ENCODE measurements around the gene CMSS1. TPM values are rescaled to one million over a fixed set of nuclear protein-coding genes. Genes with fewer than 3 reads are reported as not detected.

CMSS1 gene
- polyA plus RNA-seq, 2 of the 4 experiments (the other 2 are of a cell fraction), result 61.1 to 62.9 TPM

DNA sequence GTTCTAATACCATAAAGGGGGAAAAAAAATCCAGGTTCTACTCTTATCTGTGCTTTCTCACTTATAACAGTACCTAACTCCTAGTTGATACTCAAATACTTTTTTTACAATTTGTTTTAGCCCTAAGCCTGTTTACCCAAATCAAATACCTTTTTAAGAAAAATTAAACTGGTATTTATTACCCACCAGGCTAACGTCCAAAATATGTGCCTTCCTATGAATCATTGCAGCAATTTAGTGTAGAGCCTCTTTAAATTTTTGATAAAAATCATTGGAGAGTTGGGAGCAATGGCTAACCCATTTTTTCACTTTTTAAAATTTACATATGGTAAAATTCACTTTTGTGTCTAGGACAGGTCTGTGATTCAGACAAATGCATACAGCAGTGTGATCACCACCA lies 268.7 kb downstream of the CMSS1 start:
- POLR2A ChIA-PET, result no interaction called here
- H3K9me3 ChIP-seq, result no peaks in the 10 kb centered on the region
- TF ChIP-seq CHD4 (IDR thresholded peaks at IDR 0.05; ENCODE audit: borderline replicate concordance) (no peak), MAFK (IDR thresholded peaks at IDR 0.05; ENCODE audit: partially characterized antibody) (no peak), HOXA7 (CRISPR knock-in tag; IDR thresholded peaks at IDR 0.05) (no peak), EP300 (IDR thresholded peaks at IDR 0.05) (no peak), MAZ (IDR thresholded peaks at IDR 0.05; ENCODE audit: borderline replicate concordance, low read depth, low read length) (no peak), HEYL (CRISPR knock-in tag; IDR thresholded peaks at IDR 0.05) (no peak), PHF8 (IDR thresholded peaks at IDR 0.05; ENCODE audit: borderline replicate concordance, low read depth) (no peak), ZNF302 (CRISPR knock-in tag; IDR thresholded peaks at IDR 0.05) (no peak), RFX5 (IDR thresholded peaks at IDR 0.05) (no peak)
- TF ChIP-seq, protein P1, sequence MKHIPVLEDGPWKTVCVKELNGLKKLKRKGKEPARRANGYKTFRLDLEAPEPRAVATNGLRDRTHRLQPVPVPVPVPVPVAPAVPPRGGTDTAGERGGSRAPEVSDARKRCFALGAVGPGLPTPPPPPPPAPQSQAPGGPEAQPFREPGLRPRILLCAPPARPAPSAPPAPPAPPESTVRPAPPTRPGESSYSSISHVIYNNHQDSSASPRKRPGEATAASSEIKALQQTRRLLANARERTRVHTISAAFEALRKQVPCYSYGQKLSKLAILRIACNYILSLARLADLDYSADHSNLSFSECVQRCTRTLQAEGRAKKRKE (CRISPR knock-in tag; IDR thresholded peaks at IDR 0.05; ENCODE audit: low read depth), result no peak
- TF ChIP-seq, protein P2, sequence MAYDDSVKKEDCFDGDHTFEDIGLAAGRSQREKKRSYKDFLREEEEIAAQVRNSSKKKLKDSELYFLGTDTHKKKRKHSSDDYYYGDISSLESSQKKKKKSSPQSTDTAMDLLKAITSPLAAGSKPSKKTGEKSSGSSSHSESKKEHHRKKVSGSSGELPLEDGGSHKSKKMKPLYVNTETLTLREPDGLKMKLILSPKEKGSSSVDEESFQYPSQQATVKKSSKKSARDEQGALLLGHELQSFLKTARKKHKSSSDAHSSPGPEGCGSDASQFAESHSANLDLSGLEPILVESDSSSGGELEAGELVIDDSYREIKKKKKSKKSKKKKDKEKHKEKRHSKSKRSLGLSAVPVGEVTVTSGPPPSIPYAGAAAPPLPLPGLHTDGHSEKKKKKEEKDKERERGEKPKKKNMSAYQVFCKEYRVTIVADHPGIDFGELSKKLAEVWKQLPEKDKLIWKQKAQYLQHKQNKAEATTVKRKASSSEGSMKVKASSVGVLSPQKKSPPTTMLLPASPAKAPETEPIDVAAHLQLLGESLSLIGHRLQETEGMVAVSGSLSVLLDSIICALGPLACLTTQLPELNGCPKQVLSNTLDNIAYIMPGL (CRISPR knock-in tag; IDR thresholded peaks at IDR 0.05; ENCODE audit: borderline replicate concordance), result no peak
- CTCF ChIA-PET, result interaction anchor here (1.2 to 1.4 kb wide), 2 partner anchors 12 to 168 kb away, joined by 3 to 4 read pairs; no protein-coding TSS in a partner anchor
- H3K27ac ChIP-seq, result no peak overlapping the region
- WGBS (ENCODE audit: missing lambda C conversion rate), result 39% methylated on average over 1 of the region's 1 CpG
- peaks cover 39% of the 10 kb centered on the region for H3K4me1 ChIP-seq
- H3K4me2 ChIP-seq, result no peak overlapping the region
- no peak overlapping the region for H3K4me3 ChIP-seq
- ATAC-seq, result no peak
- no peak for DNase-seq (ENCODE audit: low read depth in 1 of 2, low spot score in 1 of 2)
- no peak for FAIRE-seq

DNA sequence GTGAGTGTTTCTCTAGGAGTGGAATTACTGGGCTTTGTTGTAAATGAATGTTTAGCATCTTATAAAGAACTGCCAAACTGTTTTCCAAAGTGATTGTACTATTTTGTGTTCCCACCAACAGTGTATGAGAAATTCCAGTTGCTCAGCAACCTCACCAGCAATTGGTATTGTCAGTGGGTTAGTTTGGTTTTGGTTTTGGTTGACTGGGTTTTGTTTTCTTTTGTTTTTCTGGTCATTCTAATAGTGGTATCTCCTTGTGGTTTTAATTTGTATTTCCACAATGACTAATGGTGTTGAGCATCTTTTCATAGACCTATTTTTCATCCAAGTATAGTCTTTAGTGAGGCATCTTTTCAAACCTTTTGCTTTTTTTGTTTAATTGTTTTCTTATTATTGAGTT lies 269.5 kb downstream of the CMSS1 start:
- H3K4me2 ChIP-seq, result no peak overlapping the region
- DNase-seq (ENCODE audit: low read depth in 1 of 2, low spot score in 1 of 2), result no peak
- ATAC-seq, result no peak
- H3K9me3 ChIP-seq, result no peaks in the 10 kb centered on the region
- ChIA-PET POLR2A (no interaction called here), CTCF (interaction anchor here (1.7 kb wide), 1 partner anchor 243 kb away, joined by 10 read pairs; no protein-coding TSS in a partner anchor)
- no peak overlapping the region for H3K4me3 ChIP-seq
- H3K4me1 ChIP-seq, result peaks cover 39% of the 10 kb centered on the region
- TF ChIP-seq, protein P3, sequence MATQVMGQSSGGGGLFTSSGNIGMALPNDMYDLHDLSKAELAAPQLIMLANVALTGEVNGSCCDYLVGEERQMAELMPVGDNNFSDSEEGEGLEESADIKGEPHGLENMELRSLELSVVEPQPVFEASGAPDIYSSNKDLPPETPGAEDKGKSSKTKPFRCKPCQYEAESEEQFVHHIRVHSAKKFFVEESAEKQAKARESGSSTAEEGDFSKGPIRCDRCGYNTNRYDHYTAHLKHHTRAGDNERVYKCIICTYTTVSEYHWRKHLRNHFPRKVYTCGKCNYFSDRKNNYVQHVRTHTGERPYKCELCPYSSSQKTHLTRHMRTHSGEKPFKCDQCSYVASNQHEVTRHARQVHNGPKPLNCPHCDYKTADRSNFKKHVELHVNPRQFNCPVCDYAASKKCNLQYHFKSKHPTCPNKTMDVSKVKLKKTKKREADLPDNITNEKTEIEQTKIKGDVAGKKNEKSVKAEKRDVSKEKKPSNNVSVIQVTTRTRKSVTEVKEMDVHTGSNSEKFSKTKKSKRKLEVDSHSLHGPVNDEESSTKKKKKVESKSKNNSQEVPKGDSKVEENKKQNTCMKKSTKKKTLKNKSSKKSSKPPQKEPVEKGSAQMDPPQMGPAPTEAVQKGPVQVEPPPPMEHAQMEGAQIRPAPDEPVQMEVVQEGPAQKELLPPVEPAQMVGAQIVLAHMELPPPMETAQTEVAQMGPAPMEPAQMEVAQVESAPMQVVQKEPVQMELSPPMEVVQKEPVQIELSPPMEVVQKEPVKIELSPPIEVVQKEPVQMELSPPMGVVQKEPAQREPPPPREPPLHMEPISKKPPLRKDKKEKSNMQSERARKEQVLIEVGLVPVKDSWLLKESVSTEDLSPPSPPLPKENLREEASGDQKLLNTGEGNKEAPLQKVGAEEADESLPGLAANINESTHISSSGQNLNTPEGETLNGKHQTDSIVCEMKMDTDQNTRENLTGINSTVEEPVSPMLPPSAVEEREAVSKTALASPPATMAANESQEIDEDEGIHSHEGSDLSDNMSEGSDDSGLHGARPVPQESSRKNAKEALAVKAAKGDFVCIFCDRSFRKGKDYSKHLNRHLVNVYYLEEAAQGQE (IDR thresholded peaks at IDR 0.05), result no peak
- TF ChIP-seq PHF8 (IDR thresholded peaks at IDR 0.05; ENCODE audit: borderline replicate concordance, low read depth) (no peak), TFCP2L1 (CRISPR knock-in tag; IDR thresholded peaks at IDR 0.05) (no peak), NR3C1 (IDR thresholded peaks at IDR 0.05) (no peak), KDM5A (IDR thresholded peaks at IDR 0.05) (no peak), ZFP36 (IDR thresholded peaks at IDR 0.05; ENCODE audit: borderline replicate concordance, partially characterized antibody) (no peak), CEBPB (IDR thresholded peaks at IDR 0.05) (no peak), HOXB5 (CRISPR knock-in tag; IDR thresholded peaks at IDR 0.05) (no peak), FOSB (CRISPR knock-in tag; IDR thresholded peaks at IDR 0.05) (no peak), NFE2L2 (conservative IDR thresholded peaks at IDR 0.05; ENCODE audit: low read length) (no peak), RCOR1 (IDR thresholded peaks at IDR 0.05; ENCODE audit: low read depth, low read length) (no peak)
- TF ChIP-seq, protein P4, sequence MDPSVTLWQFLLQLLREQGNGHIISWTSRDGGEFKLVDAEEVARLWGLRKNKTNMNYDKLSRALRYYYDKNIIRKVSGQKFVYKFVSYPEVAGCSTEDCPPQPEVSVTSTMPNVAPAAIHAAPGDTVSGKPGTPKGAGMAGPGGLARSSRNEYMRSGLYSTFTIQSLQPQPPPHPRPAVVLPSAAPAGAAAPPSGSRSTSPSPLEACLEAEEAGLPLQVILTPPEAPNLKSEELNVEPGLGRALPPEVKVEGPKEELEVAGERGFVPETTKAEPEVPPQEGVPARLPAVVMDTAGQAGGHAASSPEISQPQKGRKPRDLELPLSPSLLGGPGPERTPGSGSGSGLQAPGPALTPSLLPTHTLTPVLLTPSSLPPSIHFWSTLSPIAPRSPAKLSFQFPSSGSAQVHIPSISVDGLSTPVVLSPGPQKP (IDR thresholded peaks at IDR 0.05; ENCODE audit: low read depth, low read length), result no peak
- TF ChIP-seq, protein P5, sequence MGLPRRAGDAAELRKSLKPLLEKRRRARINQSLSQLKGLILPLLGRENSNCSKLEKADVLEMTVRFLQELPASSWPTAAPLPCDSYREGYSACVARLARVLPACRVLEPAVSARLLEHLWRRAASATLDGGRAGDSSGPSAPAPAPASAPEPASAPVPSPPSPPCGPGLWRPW (IDR thresholded peaks at IDR 0.05), result no peak
- TF ChIP-seq, protein P1 (CRISPR knock-in tag; IDR thresholded peaks at IDR 0.05; ENCODE audit: low read depth), result no peak
- TF ChIP-seq, protein P6, sequence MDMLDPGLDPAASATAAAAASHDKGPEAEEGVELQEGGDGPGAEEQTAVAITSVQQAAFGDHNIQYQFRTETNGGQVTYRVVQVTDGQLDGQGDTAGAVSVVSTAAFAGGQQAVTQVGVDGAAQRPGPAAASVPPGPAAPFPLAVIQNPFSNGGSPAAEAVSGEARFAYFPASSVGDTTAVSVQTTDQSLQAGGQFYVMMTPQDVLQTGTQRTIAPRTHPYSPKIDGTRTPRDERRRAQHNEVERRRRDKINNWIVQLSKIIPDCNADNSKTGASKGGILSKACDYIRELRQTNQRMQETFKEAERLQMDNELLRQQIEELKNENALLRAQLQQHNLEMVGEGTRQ (IDR thresholded peaks at IDR 0.05), result no peak
- FAIRE-seq, result no peak
- H3K27ac ChIP-seq, result no peak overlapping the region

Data from A549 (cell line).